Measurements from ENCODE around the gene PRKCA.
"Not testable (repeated sequence)": the region's sequence is repeated elsewhere in the genome, so short reads cannot be mapped to it uniquely, and the experiment has no call there.

Gene PRKCA

GRCh38 chr17:66720027-66720426 lies 417.6 kb downstream of the PRKCA start:
- TF ChIP-seq CTCF (conservative IDR thresholded peaks at IDR 0.05; ENCODE audit: control insufficient read depth, insufficient read depth, low read depth, low read length) = no peak
- no peak overlapping the region for H3K4me3 ChIP-seq (ENCODE audit: control insufficient read depth, low read depth, low read length)
- no peak for DNase-seq (ENCODE audit: low read depth)

- TF ChIP-seq CTCF (conservative IDR thresholded peaks at IDR 0.05; ENCODE audit: control insufficient read depth, insufficient read depth, low read depth, low read length) = no peak
- no peak for DNase-seq (ENCODE audit: low read depth)
- no peak overlapping the region for H3K4me3 ChIP-seq (ENCODE audit: control insufficient read depth, low read depth, low read length)
These were observed 418.2 kb downstream of the PRKCA start for GRCh38 chr17:66720567-66720966.

- H3K4me3 ChIP-seq (ENCODE audit: control insufficient read depth, low read depth, low read length) = no peak overlapping the region
- no peak for DNase-seq (ENCODE audit: low read depth)
- no peak for TF ChIP-seq CTCF (conservative IDR thresholded peaks at IDR 0.05; ENCODE audit: control insufficient read depth, insufficient read depth, low read depth, low read length)
These were observed 419.9 kb downstream of the PRKCA start for GRCh38 chr17:66722341-66722740.

- no peak overlapping the region for H3K4me3 ChIP-seq (ENCODE audit: control insufficient read depth, low read depth, low read length)
- DNase-seq (ENCODE audit: low read depth) = peak; percentile 53
- TF ChIP-seq CTCF (conservative IDR thresholded peaks at IDR 0.05; ENCODE audit: control insufficient read depth, insufficient read depth, low read depth, low read length) = no peak
These were observed 422.3 kb downstream of the PRKCA start for GRCh38 chr17:66724581-66725341.

GRCh38 chr17:66725438-66725837 lies 423.0 kb downstream of the PRKCA start:
- not testable (repeated sequence) for H3K4me3 ChIP-seq (ENCODE audit: control insufficient read depth, low read depth, low read length); DNase-seq (ENCODE audit: low read depth)

GRCh38 chr17:66725956-66726355 lies 423.5 kb downstream of the PRKCA start:
- TF ChIP-seq CTCF (conservative IDR thresholded peaks at IDR 0.05; ENCODE audit: control insufficient read depth, insufficient read depth, low read depth, low read length) = no peak
- no peak overlapping the region for H3K4me3 ChIP-seq (ENCODE audit: control insufficient read depth, low read depth, low read length)
- DNase-seq (ENCODE audit: low read depth) = no peak

- no peak for TF ChIP-seq CTCF (conservative IDR thresholded peaks at IDR 0.05; ENCODE audit: control insufficient read depth, insufficient read depth, low read depth, low read length)
- H3K4me3 ChIP-seq (ENCODE audit: control insufficient read depth, low read depth, low read length) = no peak overlapping the region
- DNase-seq (ENCODE audit: low read depth) = no peak
These were observed 424.0 kb downstream of the PRKCA start for GRCh38 chr17:66726371-66726770.
